Nephron progenitor cell (in vitro differentiated cells): Measurements from ENCODE around the gene GUSB.

ENCODE experiments used
- DNase-seq: peaks from one replicate; pipeline ENCODE4 v3.0.0; 2021
- H3K27ac Mint-ChIP-seq: 2 replicates; pipeline ENCODE4 v1.8.0; 2021; ENCODE audit warnings: mild to moderate bottlenecking, moderate library complexity, mixed read lengths
- H3K27me3 Mint-ChIP-seq: 2 replicates; pipeline ENCODE4 v1.8.0; 2021; ENCODE audit warnings: mild to moderate bottlenecking, low read depth, mixed read lengths; ENCODE audit not compliant: poor library complexity
- H3K36me3 Mint-ChIP-seq: 2 replicates; pipeline ENCODE4 v1.8.0; 2021; ENCODE audit warnings: low read depth, mixed read lengths
- H3K4me1 Mint-ChIP-seq: 2 replicates; pipeline ENCODE4 v1.8.0; 2021; ENCODE audit warnings: mixed read lengths
- H3K4me3 Mint-ChIP-seq: 2 replicates; pipeline ENCODE4 v1.8.0; 2021; ENCODE audit warnings: mild to moderate bottlenecking, moderate library complexity, mixed read lengths
- H3K9me3 Mint-ChIP-seq: 2 replicates; pipeline ENCODE4 v1.8.0; 2021; ENCODE audit warnings: mild to moderate bottlenecking, moderate library complexity, mixed read lengths
- TF ChIP-seq, protein P1 (sequence below): fragments of 200-600 bp; sonication (generic); IDR thresholded peaks from 2 replicates; pipeline ENCODE4 v1.5.0; 2021; ENCODE audit warnings: antibody characterized with exemption

The GUSB gene

GRCh38 chr7:65923316-65923715, 58.7 kb downstream of the GUSB start:
- Mint-ChIP-seq H3K27ac (peak overlapping the region; percentile 17), H3K36me3 (peaks cover 14% of the 10 kb centered on the region), H3K9me3 (no peaks in the 10 kb centered on the region), H3K4me3 (no peak overlapping the region), H3K4me1 (peaks cover 10% of the 10 kb centered on the region), H3K27me3 (no peaks in the 10 kb centered on the region)
- no peak for DNase-seq
- TF ChIP-seq, protein P1, sequence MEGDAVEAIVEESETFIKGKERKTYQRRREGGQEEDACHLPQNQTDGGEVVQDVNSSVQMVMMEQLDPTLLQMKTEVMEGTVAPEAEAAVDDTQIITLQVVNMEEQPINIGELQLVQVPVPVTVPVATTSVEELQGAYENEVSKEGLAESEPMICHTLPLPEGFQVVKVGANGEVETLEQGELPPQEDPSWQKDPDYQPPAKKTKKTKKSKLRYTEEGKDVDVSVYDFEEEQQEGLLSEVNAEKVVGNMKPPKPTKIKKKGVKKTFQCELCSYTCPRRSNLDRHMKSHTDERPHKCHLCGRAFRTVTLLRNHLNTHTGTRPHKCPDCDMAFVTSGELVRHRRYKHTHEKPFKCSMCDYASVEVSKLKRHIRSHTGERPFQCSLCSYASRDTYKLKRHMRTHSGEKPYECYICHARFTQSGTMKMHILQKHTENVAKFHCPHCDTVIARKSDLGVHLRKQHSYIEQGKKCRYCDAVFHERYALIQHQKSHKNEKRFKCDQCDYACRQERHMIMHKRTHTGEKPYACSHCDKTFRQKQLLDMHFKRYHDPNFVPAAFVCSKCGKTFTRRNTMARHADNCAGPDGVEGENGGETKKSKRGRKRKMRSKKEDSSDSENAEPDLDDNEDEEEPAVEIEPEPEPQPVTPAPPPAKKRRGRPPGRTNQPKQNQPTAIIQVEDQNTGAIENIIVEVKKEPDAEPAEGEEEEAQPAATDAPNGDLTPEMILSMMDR, result no peak

GRCh38 chr7:65915921-65916657, 65.9 kb downstream of the GUSB start:
- Mint-ChIP-seq H3K27ac (no peak overlapping the region), H3K4me3 (no peak overlapping the region), H3K27me3 (peaks cover 4% of the 10 kb centered on the region), H3K36me3 (peaks cover 31% of the 10 kb centered on the region), H3K9me3 (peaks cover 3% of the 10 kb centered on the region), H3K4me1 (peaks cover 5% of the 10 kb centered on the region)
- no peak for DNase-seq
- TF ChIP-seq, protein P1, result no peak

GRCh38 chr7:65912237-65912636, 69.8 kb downstream of the GUSB start:
- Mint-ChIP-seq H3K4me3 (no peak overlapping the region), H3K36me3 (peaks cover 20% of the 10 kb centered on the region), H3K9me3 (peaks cover 3% of the 10 kb centered on the region), H3K27ac (no peak overlapping the region), H3K4me1 (no peaks in the 10 kb centered on the region), H3K27me3 (peaks cover 4% of the 10 kb centered on the region)
- TF ChIP-seq, protein P1, result no peak
- no peak for DNase-seq
